ENCODE data around the gene MCF2.
"Not testable (repeated sequence)": the region's sequence is repeated elsewhere in the genome, so short reads cannot be mapped to it uniquely, and the experiment has no call there.

MCF2 gene

DNA sequence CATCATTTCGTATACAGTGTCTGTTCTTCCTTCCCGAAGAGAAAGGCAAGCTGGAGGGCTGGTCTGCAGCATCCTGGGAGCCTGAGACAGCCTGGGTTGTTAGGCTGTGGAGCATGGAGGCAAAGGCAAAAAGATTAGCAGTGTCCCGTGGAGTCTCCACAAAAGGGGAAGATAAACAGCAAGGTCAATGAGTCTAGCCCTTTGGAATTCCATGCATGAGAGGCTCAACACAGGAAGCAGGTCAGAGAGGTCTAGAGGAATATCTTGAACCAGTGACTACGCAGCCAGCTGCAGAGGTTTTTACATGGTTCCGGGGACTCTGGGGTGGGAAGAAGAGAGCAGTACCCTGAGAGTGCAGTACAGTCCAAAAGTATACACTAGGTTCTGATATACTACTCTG, 12.2 kb upstream of the MCF2 start:
- H3K9ac ChIP-seq (ENCODE audit: low read length) = peak overlapping the region; percentile 9
- no peaks in the 10 kb centered on the region for H3K27me3 ChIP-seq (ENCODE audit: control insufficient read depth, insufficient read depth, low read length)
- H3K9me3 ChIP-seq (ENCODE audit: control insufficient read depth, insufficient read depth, low read depth, low read length) = no peaks in the 10 kb centered on the region
- H3K4me1 ChIP-seq (ENCODE audit: control insufficient read depth, insufficient read depth, low read length) = peaks cover 5% of the 10 kb centered on the region; the same call in 1 of the 2 replicates
- H3K27ac ChIP-seq (ENCODE audit: low read depth, low read length) = peak overlapping the region; percentile 46; the same call in 1 of the 2 replicates
- H3K4me3 ChIP-seq (ENCODE audit: low read depth, low read length) = no peak overlapping the region
- H3K36me3 ChIP-seq (ENCODE audit: control insufficient read depth, insufficient read depth, low read length) = no peaks in the 10 kb centered on the region

DNA sequence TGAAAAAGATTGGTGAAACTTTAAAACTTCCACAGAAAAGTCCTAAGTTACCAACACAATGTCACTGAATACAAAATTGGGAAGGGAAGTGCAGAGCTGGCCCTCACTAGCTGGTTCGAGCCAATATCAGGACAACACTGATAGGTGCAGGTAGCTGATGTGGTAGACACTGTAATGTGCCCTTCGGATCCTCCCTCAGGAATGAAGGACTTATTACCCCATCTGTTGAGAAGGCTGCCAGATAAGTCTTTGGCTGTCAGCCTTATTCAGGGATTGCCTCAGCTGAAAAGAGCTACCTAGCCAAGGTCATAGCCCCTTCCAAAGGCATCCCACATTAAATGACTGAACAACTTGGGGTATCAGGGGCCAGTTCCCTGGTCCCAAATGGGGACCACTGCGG, 5.3 kb downstream of the MCF2 start:
- no peaks in the 10 kb centered on the region for H3K36me3 ChIP-seq (ENCODE audit: control insufficient read depth, insufficient read depth, low read length)
- no peaks in the 10 kb centered on the region; the same call in 1 of the 2 replicates for H3K27me3 ChIP-seq (ENCODE audit: control insufficient read depth, insufficient read depth, low read length)
- no peak overlapping the region for H3K27ac ChIP-seq (ENCODE audit: low read depth, low read length)
- no peak overlapping the region for H3K9ac ChIP-seq (ENCODE audit: low read length)
- no peak overlapping the region for H3K4me3 ChIP-seq (ENCODE audit: low read depth, low read length)
- peaks cover 3% of the 10 kb centered on the region; the same call in 1 of the 2 replicates for H3K9me3 ChIP-seq (ENCODE audit: control insufficient read depth, insufficient read depth, low read depth, low read length)
- no peaks in the 10 kb centered on the region for H3K4me1 ChIP-seq (ENCODE audit: control insufficient read depth, insufficient read depth, low read length)

DNA sequence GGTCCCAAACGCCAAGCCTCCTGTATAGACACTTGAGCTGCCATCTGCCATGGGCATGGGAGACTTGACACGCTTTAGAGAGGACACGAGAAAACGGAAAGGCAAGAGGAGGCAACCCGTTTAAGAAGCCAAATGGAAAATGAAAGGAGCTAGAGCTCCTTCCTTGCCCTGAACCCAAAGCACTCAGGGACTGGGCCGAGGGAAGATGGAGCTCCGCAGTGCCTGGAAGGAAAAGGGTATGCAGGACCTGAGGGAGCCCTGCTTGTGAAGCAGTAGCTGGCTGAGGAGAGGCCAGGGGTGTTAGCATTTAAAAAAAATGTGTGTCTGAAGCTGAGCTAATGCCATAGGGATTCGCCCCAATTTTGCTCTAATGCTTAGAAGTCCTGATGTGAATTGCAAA, 15.1 kb downstream of the MCF2 start:
- Histone ChIP-seq H3K27me3 (ENCODE audit: control insufficient read depth, insufficient read depth, low read length) (peaks cover 47% of the 10 kb centered on the region), H3K9me3 (ENCODE audit: control insufficient read depth, insufficient read depth, low read depth, low read length) (no peaks in the 10 kb centered on the region), H3K36me3 (ENCODE audit: control insufficient read depth, insufficient read depth, low read length) (no peaks in the 10 kb centered on the region), H3K4me3 (ENCODE audit: low read depth, low read length) (0 out of 2 replicates have a peak overlapping the region, but pooled peaks have one; percentile 65), H3K27ac (ENCODE audit: low read depth, low read length) (no peak overlapping the region), H3K9ac (ENCODE audit: low read length) (no peak overlapping the region), H3K4me1 (ENCODE audit: control insufficient read depth, insufficient read depth, low read length) (peaks cover 7% of the 10 kb centered on the region)

DNA sequence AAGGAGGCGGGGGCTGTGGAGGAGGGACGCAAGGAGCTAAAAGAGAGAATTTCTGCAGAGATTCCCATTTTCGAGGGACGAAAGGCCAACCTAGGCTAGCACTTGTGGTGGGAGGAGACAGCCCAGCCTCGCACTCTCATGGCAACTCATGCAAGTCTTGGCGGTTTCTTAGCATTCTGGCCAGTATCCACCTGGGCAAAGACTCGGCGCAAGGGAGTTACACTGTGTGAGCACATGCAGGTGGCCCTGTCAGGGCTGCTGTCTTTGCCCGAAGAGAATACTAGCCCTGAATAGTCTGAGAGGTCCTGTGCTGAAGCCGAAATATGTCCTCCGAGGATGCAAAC, 15.5 kb downstream of the MCF2 start:
- Histone ChIP-seq H3K9ac (ENCODE audit: low read length) (no peak overlapping the region), H3K9me3 (ENCODE audit: control insufficient read depth, insufficient read depth, low read depth, low read length) (no peaks in the 10 kb centered on the region), H3K27me3 (ENCODE audit: control insufficient read depth, insufficient read depth, low read length) (peaks cover 47% of the 10 kb centered on the region), H3K4me1 (ENCODE audit: control insufficient read depth, insufficient read depth, low read length) (peaks cover 7% of the 10 kb centered on the region), H3K4me3 (ENCODE audit: low read depth, low read length) (peak overlapping the region; percentile 65), H3K27ac (ENCODE audit: low read depth, low read length) (no peak overlapping the region), H3K36me3 (ENCODE audit: control insufficient read depth, insufficient read depth, low read length) (no peaks in the 10 kb centered on the region)

DNA sequence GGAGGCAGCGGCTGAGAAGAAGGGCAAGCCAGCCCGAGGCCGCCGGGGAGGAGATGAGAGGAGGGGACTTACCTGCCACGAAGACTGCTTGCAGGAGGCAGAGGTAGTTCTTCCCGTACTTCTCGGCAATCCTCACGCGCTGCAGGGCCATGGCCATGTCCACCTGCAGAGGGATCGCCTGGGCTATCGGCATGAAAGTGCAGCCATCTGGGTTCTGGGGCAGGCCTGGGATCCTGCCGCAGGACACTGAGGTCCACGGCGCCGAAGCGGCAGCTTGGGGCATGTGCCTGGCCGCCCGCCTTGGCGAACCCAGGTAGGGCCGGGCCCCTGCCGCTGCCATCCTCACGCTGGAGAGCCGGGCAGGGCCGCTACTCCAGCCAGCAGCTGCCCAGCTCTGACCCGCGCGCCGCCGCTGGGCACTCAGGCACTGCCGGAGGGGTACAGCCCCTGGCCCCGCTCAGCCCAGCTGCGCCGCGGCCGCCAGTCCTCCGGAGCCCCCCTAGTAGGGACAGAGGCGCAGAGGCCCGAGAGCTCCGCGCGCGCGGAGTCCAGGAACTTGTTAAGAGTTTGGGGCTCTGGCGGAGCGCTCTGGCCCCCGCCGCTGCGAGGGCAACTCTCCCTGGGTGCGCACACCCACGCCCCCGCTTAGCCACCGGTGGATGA, 16.0 kb downstream of the MCF2 start:
- H3K27ac ChIP-seq (ENCODE audit: low read depth, low read length) = no peak overlapping the region
- H3K36me3 ChIP-seq (ENCODE audit: control insufficient read depth, insufficient read depth, low read length) = no peaks in the 10 kb centered on the region
- H3K4me1 ChIP-seq (ENCODE audit: control insufficient read depth, insufficient read depth, low read length) = peaks cover 7% of the 10 kb centered on the region
- peaks cover 47% of the 10 kb centered on the region for H3K27me3 ChIP-seq (ENCODE audit: control insufficient read depth, insufficient read depth, low read length)
- H3K9me3 ChIP-seq (ENCODE audit: control insufficient read depth, insufficient read depth, low read depth, low read length) = no peaks in the 10 kb centered on the region
- H3K4me3 ChIP-seq (ENCODE audit: low read depth, low read length) = peak overlapping the region; percentile 65
- H3K9ac ChIP-seq (ENCODE audit: low read length) = no peak overlapping the region

DNA sequence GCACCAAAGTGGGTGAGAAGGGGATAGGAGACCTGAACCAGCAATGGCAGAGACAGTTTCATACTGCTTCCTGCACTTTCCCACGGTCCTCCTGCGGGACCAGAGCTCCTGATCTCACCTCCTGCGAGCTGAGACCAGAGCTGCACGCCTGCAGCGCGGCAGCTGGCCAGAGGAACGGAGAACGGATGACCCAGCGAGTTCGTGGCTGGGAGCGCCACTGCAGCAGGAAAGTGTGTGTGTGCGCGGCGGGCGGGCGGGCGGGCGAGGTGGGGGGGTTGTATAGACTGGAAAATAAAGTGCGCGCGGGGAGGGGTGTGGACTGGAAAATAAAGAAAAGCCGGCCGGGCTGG, 16.5 kb downstream of the MCF2 start:
- Histone ChIP-seq H3K9ac (ENCODE audit: low read length) (no peak overlapping the region), H3K4me3 (ENCODE audit: low read depth, low read length) (peak overlapping the region; percentile 65), H3K27ac (ENCODE audit: low read depth, low read length) (no peak overlapping the region), H3K9me3 (ENCODE audit: control insufficient read depth, insufficient read depth, low read depth, low read length) (no peaks in the 10 kb centered on the region), H3K36me3 (ENCODE audit: control insufficient read depth, insufficient read depth, low read length) (no peaks in the 10 kb centered on the region), H3K27me3 (ENCODE audit: control insufficient read depth, insufficient read depth, low read length) (peaks cover 47% of the 10 kb centered on the region), H3K4me1 (ENCODE audit: control insufficient read depth, insufficient read depth, low read length) (peaks cover 7% of the 10 kb centered on the region)

DNA sequence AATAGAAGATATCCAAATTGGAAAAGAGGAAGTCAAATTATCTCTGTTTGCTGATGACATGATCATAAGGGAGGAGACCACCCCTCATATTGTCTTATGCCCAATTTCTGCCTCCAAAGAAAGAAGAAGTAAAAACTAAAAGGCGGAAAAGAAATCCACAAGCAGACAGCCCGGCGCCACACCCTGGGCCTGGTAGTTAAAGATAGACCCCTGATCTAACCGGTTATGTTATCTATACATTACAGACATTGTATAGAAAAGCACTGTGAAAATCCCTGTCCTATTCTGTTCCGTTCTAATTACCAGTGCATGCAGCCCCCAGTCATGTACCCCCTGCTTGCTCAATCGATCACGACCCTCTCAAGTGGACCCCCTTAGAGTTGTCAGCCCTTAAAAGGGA, 22.8 kb downstream of the MCF2 start:
- H3K9ac ChIP-seq (ENCODE audit: low read length); H3K4me3 ChIP-seq (ENCODE audit: low read depth, low read length); H3K9me3 ChIP-seq (ENCODE audit: control insufficient read depth, insufficient read depth, low read depth, low read length); H3K27ac ChIP-seq (ENCODE audit: low read depth, low read length); H3K36me3 ChIP-seq (ENCODE audit: control insufficient read depth, insufficient read depth, low read length); H3K4me1 ChIP-seq (ENCODE audit: control insufficient read depth, insufficient read depth, low read length): not testable (repeated sequence)
- H3K27me3 ChIP-seq (ENCODE audit: control insufficient read depth, insufficient read depth, low read length) = peaks cover 12% of the 10 kb centered on the region; the same call in 1 of the 2 replicates

DNA sequence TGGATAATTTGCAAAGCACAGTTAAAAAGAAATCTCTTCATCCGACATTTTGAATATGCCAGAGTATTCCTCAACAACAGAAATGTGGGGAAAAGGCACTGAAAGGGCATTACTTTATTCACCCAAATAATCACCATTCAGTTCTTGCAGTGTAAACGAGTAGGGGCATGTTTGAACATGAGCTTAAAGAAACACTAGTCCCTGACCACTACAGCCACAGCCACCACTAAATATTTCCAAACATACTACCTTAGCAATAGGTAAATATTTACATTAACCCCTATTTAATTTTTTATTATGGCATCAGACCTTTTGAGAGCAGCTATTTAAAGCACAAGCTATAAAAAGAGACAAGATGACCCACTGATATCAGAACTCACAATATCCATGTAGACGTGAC, 27.6 kb downstream of the MCF2 start:
- Histone ChIP-seq H3K4me3 (ENCODE audit: low read depth, low read length) (no peak overlapping the region), H3K9me3 (ENCODE audit: control insufficient read depth, insufficient read depth, low read depth, low read length) (0 out of 2 replicates have a peak, but pooled peaks cover 10% of the 10 kb centered on the region), H3K27ac (ENCODE audit: low read depth, low read length) (no peak overlapping the region), H3K36me3 (ENCODE audit: control insufficient read depth, insufficient read depth, low read length) (no peaks in the 10 kb centered on the region), H3K27me3 (ENCODE audit: control insufficient read depth, insufficient read depth, low read length) (no peaks in the 10 kb centered on the region; the same call in 1 of the 2 replicates), H3K9ac (ENCODE audit: low read length) (no peak overlapping the region), H3K4me1 (ENCODE audit: control insufficient read depth, insufficient read depth, low read length) (no peaks in the 10 kb centered on the region)

DNA sequence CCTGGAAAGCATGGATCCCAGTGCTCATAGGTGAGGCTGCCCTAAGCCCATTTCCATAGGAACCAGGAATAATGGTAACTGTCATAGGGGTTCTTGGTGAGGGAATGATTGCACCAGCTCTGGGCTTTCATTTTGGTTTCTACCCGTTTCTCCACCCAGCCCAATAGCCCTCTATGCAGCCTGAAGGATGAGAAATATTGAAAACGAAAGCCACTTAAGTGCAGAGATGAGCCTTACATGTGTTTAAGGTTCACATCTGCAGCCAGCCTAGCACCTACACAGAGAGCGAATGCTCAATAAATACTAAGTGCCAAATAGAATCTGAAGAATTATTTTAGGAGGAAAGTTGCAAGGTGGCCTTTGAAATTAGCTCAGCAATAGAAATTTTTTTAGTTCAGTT, 60.4 kb downstream of the MCF2 start:
- Histone ChIP-seq H3K9ac (ENCODE audit: low read length) (no peak overlapping the region), H3K4me3 (ENCODE audit: low read depth, low read length) (no peak overlapping the region), H3K27me3 (ENCODE audit: control insufficient read depth, insufficient read depth, low read length) (no peaks in the 10 kb centered on the region; the same call in 1 of the 2 replicates), H3K9me3 (ENCODE audit: control insufficient read depth, insufficient read depth, low read depth, low read length) (no peaks in the 10 kb centered on the region), H3K36me3 (ENCODE audit: control insufficient read depth, insufficient read depth, low read length) (no peaks in the 10 kb centered on the region), H3K4me1 (ENCODE audit: control insufficient read depth, insufficient read depth, low read length) (peaks cover 4% of the 10 kb centered on the region), H3K27ac (ENCODE audit: low read depth, low read length) (no peak overlapping the region)

DNA sequence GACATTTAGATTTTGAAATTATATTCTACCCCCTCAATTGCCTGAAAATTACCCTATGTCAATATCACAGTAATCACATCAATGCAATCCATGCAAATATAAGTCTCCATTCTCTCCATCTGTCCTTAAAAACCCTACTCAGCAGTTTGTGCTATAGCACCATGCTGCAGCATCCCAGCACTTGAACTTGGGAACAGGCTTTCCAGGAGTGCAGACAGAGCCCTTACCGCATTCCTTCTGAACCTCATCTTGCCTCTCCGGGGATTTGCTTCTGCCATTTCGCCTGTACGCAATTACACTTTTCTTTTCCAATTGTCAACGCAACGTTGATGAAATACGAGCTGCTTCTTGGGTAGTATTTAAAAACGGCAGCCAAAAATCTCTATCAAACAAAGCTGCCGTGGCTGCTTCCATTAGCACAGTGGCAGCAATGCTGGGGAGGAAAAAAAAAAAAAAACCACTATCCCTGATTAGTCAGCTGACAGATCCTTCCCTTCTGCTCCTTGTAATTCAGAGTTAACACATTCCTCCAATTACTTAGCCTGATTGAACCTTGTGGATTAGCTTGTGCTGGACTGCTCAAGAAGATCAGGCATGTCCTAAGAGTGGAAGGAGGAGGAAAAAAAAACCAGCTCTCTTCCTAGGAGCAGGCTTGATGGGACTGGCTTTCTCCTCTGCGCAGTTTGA, 65.6 kb downstream of the MCF2 start:
- Histone ChIP-seq H3K9ac (ENCODE audit: low read length) (peak overlapping the region; percentile 48), H3K27me3 (ENCODE audit: control insufficient read depth, insufficient read depth, low read length) (no peaks in the 10 kb centered on the region; the same call in 1 of the 2 replicates), H3K4me1 (ENCODE audit: control insufficient read depth, insufficient read depth, low read length) (peaks cover 10% of the 10 kb centered on the region), H3K4me3 (ENCODE audit: low read depth, low read length) (peak overlapping the region; percentile 53), H3K27ac (ENCODE audit: low read depth, low read length) (no peak overlapping the region), H3K36me3 (ENCODE audit: control insufficient read depth, insufficient read depth, low read length) (no peaks in the 10 kb centered on the region), H3K9me3 (ENCODE audit: control insufficient read depth, insufficient read depth, low read depth, low read length) (no peaks in the 10 kb centered on the region)

DNA sequence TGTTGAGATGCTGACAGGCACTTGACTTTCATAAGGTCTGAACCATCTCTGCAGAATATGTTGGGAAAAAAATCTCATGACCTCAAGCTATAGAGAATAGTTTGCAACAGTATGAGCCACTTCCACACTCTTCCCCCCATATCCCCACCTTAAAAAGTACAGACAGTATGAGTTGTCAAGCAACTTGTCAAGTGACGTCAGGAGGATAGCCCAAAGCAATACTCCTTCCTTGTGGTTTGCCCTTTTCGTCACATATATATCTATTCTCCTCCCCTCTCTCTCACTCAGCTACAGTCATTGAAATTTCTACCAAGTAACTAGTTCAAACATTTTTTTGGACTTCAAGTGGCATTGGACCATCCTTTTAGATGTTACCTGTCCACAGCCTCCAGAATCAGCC, 67.7 kb downstream of the MCF2 start:
- H3K4me1 ChIP-seq (ENCODE audit: control insufficient read depth, insufficient read depth, low read length) = peaks cover 10% of the 10 kb centered on the region
- H3K4me3 ChIP-seq (ENCODE audit: low read depth, low read length) = no peak overlapping the region
- no peaks in the 10 kb centered on the region for H3K9me3 ChIP-seq (ENCODE audit: control insufficient read depth, insufficient read depth, low read depth, low read length)
- H3K27me3 ChIP-seq (ENCODE audit: control insufficient read depth, insufficient read depth, low read length) = no peaks in the 10 kb centered on the region; the same call in 1 of the 2 replicates
- H3K27ac ChIP-seq (ENCODE audit: low read depth, low read length) = no peak overlapping the region
- H3K36me3 ChIP-seq (ENCODE audit: control insufficient read depth, insufficient read depth, low read length) = no peaks in the 10 kb centered on the region
- no peak overlapping the region for H3K9ac ChIP-seq (ENCODE audit: low read length)

All from HUES6 (cell line).